Measurements from ENCODE around the gene IGSF11. TPM values are rescaled to one million over a fixed set of nuclear protein-coding genes. Genes with fewer than 3 reads are reported as not detected.
"Not testable (repeated sequence)": the region's sequence is repeated elsewhere in the genome, so short reads cannot be mapped to it uniquely, and the experiment has no call there.

Gene IGSF11
- total RNA-seq, 1 experiment from 2014 or later = 0.71 TPM

DNA sequence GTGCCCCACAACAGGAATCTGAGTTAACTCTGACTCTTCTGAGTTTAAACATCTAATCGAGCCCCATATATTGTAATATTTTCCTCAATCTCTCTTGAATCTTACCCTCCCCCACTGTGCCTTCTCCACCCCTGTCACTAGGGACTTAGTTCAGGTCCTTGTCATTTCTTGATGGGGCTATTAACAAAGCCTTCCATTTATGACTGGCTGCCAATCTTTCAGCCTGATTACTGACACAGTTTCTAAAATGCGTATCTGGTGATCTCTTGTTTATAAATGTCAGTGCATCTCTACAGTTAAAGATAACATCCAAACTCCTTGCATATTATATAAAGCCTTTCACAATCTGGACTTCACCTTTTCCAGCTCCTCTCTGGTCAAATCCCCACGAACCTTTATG, 124.3 kb downstream of the IGSF11 start:
- in situ Hi-C loops (cut with HindIII; ENCODE audit: low pct_unique_long_range_greater_than_20kb, low sequenced_read_pairs) = no loop called here
- DNase-seq (ENCODE audit: low read depth) = no peak

DNA sequence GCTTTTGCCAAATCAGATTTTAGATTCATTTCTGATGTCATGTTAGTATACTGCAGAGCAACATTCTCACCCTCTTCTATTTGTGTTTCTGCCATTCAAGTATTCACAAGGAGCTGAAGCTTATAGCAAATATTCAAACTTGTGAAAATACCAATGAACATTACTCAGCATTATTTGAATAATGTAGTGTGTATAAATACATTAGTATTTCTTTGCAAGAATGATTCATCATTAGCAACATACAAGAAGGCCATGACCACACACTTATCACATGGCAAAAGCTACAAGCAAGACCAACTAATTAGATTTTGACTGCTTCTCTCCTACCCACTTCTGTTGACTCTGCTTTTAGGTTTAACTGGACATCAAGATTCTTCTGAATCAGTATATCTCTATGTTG, 124.9 kb downstream of the IGSF11 start:
- in situ Hi-C loops (cut with HindIII; ENCODE audit: low pct_unique_long_range_greater_than_20kb, low sequenced_read_pairs) = no loop called here

DNA sequence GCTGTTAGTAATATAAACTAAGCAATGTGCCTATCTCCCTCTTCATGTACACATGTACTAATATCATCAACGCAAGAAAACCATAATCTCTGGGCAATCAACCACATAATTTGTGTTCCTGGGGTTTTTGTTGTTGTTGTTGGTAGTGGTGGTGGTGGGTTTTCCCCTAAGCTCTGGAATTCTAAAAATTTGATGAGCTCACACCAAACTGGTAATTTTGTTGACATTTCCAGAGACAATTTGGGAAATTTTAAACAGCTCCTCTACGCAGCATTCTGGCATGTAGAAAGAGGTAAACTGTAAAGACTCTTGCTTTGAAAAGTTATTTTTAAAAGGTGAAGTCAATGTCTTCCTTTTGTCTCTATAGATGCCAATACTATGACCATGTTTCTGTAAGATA, 126.7 kb downstream of the IGSF11 start:
- DNase-seq (ENCODE audit: low read depth) = no peak
- in situ Hi-C loops (cut with HindIII; ENCODE audit: low pct_unique_long_range_greater_than_20kb, low sequenced_read_pairs) = no loop called here

More for the DNA sequence above, 124.9 kb downstream of the IGSF11 start:
- no peak for DNase-seq (ENCODE audit: low read depth)

DNA sequence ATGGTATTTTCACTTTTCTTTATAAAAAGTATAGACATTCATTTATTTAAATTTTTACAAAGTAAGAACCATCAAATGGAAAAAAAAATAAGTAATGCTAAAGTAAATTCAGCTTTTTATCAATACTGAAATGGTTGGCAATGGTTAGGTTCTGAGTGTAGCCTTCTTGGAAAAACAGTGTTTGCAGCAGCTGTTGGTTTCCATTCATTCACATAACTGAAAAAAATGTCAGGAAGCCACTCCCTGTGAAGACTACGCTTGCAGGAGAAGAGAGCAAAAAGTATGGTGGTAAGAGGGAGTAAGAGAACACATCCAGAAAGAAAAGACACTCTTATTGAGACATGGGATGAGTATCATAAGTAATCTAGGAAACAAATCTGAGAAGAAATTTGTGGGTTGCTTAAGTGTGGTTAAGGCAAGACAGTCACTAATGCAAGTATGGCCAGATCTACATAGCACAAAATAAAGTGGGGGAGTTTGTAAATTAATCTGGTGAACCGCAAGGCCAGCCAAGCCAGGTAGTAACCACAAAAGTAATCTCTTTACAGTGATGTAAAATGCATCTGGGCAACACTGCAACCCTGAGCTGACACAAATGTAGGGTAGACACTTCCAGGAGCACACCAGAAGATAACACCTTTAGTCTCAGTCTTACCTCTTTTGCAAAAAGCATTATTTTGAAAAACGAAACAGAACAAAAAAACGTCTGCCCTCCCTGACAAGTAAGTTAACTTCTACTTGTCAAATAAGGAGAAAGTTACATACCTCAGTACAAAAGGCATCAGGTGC, 133.7 kb downstream of the IGSF11 start:
- DNase-seq (ENCODE audit: low read depth) = no peak
- in situ Hi-C loops (cut with HindIII; ENCODE audit: low pct_unique_long_range_greater_than_20kb, low sequenced_read_pairs) = no loop called here

DNA sequence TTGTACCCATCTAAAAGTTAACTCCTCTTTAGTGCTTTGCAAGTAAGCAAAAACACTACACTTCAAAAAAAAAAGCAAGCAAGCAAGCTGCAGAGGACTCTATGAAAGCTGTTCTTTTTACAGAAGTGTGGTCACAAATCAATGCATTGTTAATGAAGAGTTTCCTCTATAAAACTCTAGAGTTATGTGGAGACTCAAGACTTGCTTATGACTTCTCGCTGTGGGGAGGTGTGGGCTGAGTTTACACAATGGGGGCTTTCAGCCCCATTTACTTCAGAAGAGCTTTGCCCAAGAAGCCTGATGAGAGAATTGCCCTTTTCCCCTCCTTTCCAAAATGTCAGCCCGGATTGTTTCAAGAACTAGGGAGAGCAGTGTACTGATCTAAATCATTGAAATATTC, 144.4 kb downstream of the IGSF11 start:
- in situ Hi-C loops (cut with HindIII; ENCODE audit: low pct_unique_long_range_greater_than_20kb, low sequenced_read_pairs) = no loop called here

DNA sequence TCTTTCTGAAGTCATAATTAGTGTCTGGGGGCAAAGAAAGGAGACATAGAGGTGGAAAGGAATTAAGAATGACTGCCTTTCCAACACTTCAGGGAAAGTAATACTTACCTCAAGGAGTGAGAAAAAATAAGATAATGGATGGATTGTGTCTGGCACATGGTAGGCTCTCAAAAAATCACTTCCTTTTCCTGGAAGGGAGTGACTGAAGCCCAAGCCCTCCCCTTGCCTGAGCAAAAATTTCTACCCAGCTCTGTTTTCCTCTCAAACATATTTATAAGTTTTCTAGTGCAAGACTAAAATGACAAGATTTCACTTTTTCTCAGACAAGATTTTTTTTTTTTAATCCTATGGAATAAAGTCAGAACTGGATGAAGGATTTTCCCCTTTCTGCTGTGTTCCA, 145.0 kb downstream of the IGSF11 start:
- no peak for DNase-seq (ENCODE audit: low read depth)
- in situ Hi-C loops (cut with HindIII; ENCODE audit: low pct_unique_long_range_greater_than_20kb, low sequenced_read_pairs) = no loop called here

More for the DNA sequence above, 144.4 kb downstream of the IGSF11 start:
- DNase-seq (ENCODE audit: low read depth) = no peak

DNA sequence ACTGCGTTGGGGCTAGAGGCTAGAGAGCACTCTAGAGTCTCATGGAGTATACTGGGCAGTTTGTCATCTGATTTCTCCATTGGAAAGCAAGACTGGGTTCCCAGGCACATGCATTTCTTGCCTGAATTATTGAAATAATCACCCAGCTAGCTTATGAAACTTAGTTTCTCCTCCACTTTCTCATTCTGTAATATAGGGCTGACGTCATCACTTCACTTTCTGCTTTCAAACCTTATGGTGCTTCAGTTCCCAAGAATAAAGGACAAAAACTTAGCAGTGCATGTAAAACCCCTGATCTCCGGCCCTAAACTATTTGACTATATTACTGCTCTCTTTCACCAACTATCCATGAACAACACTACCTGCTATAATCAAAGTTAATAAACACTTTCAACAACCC, 147.9 kb downstream of the IGSF11 start:
- in situ Hi-C loops (cut with HindIII; ENCODE audit: low pct_unique_long_range_greater_than_20kb, low sequenced_read_pairs) = no loop called here
- no peak for DNase-seq (ENCODE audit: low read depth)

DNA sequence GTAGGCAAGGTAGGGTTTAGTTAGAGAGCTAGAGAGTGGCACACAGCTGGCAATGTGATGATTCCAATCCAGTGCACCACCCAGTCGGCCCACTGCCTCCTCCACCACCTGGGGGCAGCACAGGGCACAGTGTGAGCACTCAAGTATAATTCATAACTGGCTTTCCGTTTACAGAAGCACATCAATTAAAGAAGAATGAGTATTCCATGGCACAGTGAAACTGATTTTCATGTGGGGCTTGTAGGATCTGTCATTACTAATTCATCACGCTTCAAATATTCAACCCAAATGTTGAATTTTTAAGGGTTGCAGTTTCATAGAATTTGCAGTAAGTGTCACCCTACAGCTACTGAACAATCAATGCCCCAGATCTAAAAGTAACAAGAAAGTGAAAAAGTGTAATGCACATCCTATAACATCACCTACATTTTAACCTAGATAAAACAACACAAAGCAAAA, 149.9 kb downstream of the IGSF11 start:
- peak; percentile 49 for DNase-seq (ENCODE audit: low read depth)
- in situ Hi-C loops (cut with HindIII; ENCODE audit: low pct_unique_long_range_greater_than_20kb, low sequenced_read_pairs) = no loop called here

DNA sequence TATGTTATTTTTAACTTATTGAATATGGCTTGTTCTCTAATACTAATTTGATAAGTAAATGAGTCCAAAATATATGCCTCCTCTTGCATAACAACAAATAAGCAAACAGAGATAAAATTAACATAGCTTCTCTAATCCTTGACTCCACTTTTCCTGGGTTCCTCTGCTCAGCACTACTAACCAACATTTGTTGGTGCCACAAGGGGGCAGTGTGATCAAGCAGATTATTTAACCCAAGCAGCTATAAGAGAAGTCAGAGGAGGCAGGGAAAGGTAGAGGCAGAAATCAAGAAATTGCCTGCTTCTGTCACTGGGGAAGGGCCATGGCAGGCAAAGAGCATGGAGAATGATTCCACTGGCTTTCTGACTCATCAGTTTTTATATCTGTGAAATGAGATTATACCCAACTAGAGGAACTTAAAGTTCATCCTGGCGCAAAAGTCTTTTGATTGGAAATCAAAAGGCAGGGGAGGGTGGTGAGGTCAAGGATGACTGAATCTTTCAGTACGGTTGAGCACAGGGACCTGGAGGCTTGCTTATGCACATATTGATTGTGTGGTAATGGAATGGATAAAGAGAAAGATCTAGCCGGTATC, 152.2 kb downstream of the IGSF11 start:
- peak; percentile 58 for DNase-seq (ENCODE audit: low read depth)
- in situ Hi-C loops (cut with HindIII; ENCODE audit: low pct_unique_long_range_greater_than_20kb, low sequenced_read_pairs) = no loop called here

DNA sequence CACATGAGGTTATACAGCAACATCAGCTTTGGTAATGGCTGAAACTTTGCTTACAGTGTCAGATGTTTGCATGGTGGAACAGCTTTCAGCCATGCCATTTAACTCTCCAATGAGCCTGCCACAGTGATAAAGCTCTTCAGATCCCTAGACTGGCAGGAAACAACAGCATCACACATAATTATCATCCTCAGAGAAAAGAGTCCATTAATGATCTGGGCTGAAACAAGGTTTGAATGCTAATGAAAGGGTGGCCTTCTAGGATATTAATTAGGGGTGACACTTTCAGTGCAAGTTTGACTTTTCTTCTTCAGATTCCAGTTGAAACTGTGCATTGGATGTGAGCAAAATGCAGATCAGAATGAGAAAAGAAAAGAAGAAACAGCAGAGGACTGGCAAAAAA, 166.6 kb downstream of the IGSF11 start:
- no peak for DNase-seq (ENCODE audit: low read depth)
- in situ Hi-C loops (cut with HindIII; ENCODE audit: low pct_unique_long_range_greater_than_20kb, low sequenced_read_pairs) = no loop called here

DNA sequence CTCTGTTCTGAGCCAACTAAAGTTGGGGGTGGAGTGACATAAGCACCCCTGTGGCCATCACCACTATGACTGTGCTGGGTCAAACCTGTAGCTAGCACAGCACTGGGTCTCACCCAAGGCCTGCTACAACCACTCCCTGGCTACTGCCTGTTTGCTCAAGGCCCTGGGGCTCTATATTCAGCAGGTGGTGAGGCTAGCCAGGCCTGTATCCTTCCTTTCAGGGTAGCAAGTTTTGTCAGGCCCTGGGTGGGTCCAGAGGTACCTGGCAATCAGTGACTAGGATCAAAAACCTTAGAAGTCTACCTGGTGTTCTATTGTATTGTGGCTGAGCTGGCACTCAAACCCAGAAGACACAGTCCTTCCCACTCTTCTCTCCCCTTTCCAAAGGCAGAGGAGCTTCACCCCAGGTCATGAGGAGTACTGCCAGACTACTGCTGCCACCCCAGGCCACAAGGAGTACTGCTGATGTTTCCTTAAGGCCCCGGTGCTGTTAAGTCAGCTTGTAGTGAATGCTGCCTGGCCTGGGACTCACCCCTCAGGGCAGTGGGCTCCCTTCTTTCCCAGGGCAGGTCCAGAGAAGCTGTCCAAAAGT, 170.8 kb downstream of the IGSF11 start:
- DNase-seq (ENCODE audit: low read depth) = no peak
- in situ Hi-C loops (cut with HindIII; ENCODE audit: low pct_unique_long_range_greater_than_20kb, low sequenced_read_pairs) = no loop called here

DNA sequence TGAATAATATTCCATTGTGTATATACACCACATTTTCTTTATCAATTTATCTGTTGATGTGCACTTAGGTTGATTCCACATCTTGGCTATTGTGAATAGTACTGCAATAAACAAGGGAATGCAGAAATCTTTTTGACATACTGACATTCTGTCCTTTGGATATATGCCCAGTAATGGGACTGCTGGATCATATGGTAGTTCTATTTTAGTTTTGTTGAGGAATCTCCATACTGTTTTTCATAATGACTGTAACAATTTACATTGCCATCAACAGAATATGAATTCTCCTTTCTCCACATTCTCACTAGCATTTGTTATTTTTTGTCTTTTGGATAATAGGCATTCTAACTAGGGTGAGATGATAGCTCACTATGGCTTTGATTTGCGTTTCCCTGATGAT, 174.7 kb downstream of the IGSF11 start:
- no peak for DNase-seq (ENCODE audit: low read depth)
- in situ Hi-C loops (cut with HindIII; ENCODE audit: low pct_unique_long_range_greater_than_20kb, low sequenced_read_pairs) = no loop called here

DNA sequence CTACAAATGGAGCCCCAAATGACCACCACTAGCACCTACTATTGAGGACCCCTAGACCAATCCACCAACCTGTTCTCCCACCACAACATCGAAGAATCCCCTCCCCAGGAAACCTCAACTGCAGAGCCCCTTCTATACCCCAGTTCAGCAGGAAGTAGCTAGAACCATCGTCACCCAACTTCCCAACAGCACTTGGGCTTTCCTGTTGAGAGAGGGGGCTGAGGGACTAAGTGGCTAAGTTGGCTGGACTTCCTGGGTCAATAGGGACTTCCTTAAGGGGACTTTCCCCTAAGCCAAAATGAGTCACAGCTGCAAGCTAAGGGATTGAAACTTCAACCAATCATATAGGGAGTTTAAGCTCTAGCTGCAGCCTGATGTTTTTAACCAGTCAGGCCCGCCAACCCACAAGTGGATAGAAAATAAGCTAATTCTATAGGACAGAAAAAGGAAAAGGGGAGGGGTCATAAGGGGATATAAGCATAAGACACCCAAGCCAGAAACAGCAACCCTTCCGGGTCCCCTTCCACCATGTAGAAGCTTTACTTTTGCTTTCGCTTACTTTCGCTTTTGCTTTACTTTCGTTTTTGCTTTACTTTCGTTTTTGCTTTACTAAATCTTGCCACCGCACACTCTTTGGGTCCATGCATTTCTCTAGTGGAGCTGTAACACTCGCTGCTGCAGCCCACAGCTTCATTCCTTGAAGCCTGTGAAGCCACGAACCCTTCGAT, 183.0 kb downstream of the IGSF11 start:
- DNase-seq (ENCODE audit: low read depth); in situ Hi-C loops (cut with HindIII; ENCODE audit: low pct_unique_long_range_greater_than_20kb, low sequenced_read_pairs): not testable (repeated sequence)

DNA sequence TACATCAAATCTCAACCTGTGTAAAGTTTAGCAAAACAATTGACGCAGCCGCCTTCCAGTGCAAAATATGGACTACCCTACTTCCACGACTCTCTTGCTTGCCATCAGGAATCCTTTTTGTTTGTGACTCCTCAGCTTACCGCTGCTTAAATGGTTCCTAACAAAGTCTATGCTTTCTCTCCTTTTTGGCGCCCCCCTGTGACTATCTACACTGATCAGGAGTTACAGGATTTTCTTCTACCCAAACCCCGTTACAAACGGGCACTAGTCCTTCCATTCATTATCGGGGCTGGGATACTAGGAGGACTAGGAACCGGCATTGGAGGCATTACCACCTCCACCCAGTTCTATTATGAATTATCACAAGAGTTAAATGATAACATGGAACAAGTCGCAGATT, 184.0 kb downstream of the IGSF11 start:
- in situ Hi-C loops (cut with HindIII; ENCODE audit: low pct_unique_long_range_greater_than_20kb, low sequenced_read_pairs) = no loop called here
- no peak for DNase-seq (ENCODE audit: low read depth)

Other genes with a start within 250 kb of the IGSF11 start
- gene TEX55, start 111.3 kb upstream of the IGSF11 start, total RNA-seq (2014; rRNA removed; shearing (Covaris generic); ENCODE audit: low replicate concordance) = not detected in 2 replicates
- 31.7 and 44.0 TPM in 2 replicates for gene UPK1B, start 138.8 kb upstream of the IGSF11 start, total RNA-seq (2014; rRNA removed; shearing (Covaris generic); ENCODE audit: low replicate concordance)
- gene B4GALT4, start 206.0 kb upstream of the IGSF11 start, total RNA-seq (2014; rRNA removed; shearing (Covaris generic); ENCODE audit: low replicate concordance) = 39.4 and 45.8 TPM in 2 replicates

Measured in Caki2 (cell line).